A549 (cell line): ENCODE results near the gene EFEMP1. TPM values are rescaled to one million over a fixed set of nuclear protein-coding genes. Genes with fewer than 3 reads are reported as not detected.

ENCODE experiments used
- ATAC-seq, 2 experiments: fragments of 200-7000 bp in 1 of 2; fragments of >200 bp in 1 of 2; cut with Nextera tagmentation in 1 of 2; cut with Tn5 transposase in 1 of 2; 3 replicates each; pipeline versions ENCODE4 v1.8.0 to v1.9.1; 2018 to 2020; ENCODE audit warnings: mild to moderate bottlenecking in 1 of 2, moderate library complexity in 1 of 2
- CTCF ChIA-PET: fragments of 300-600 bp; sonication (Branson Sonifier 250); formaldehyde crosslinking; extraction: SDS; loops from one replicate; lab custom pipeline; 2021; ENCODE audit warnings: antibody characterized with exemption, inconsistent platforms; lab: Yijun Ruan, JAX
- POLR2A ChIA-PET: fragments of 350-600 bp; formaldehyde crosslinking; extraction: SDS; loops from one replicate; lab custom pipeline; 2021; ENCODE audit warnings: antibody characterized with exemption, inconsistent platforms; lab: Yijun Ruan, JAX
- DNase-seq, 2 experiments: peaks; one replicate each; pipeline versions ENCODE4 v3.0.0 to v3.0.0-alpha.2; 2011 to 2016; ENCODE audit warnings: low read depth in 1 of 2, low spot score in 1 of 2
- FAIRE-seq: peaks from 2 replicates; lab custom pipeline; 2011; peaks lifted over from hg19 to GRCh38; lab: Jason Lieb, UNC
- H3K27ac ChIP-seq, 2 experiments: fragments of >200 bp; sonication (Bioruptor Twin); formaldehyde crosslinking; 3 replicates each; pipeline ENCODE4 v1.5.1; 2016 to 2017
- H3K4me1 ChIP-seq: fragments of >200 bp; sonication (Bioruptor Twin); formaldehyde crosslinking; 3 replicates; pipeline ENCODE4 v1.6.1; 2016
- H3K4me2 ChIP-seq: fragments of >200 bp; sonication (Bioruptor Twin); formaldehyde crosslinking; 3 replicates; pipeline ENCODE4 v1.6.1; 2016
- H3K4me3 ChIP-seq: fragments of >200 bp; sonication (Bioruptor Twin); formaldehyde crosslinking; 3 replicates; pipeline ENCODE4 v1.5.1; 2016
- H3K9me3 ChIP-seq: fragments of >200 bp; sonication (Bioruptor Twin); formaldehyde crosslinking; 3 replicates; pipeline ENCODE4 v1.6.1; 2016
- CBX2 ChIP-seq: fragments of 200-600 bp; sonication (generic); IDR thresholded peaks from 2 replicates; pipeline ENCODE4 v1.6.1; 2016; ENCODE audit warnings: low read depth, mild to moderate bottlenecking, borderline replicate concordance
- CBX8 ChIP-seq: fragments of 200-600 bp; sonication (generic); IDR thresholded peaks from 2 replicates; pipeline ENCODE4 v1.6.1; 2016
- CEBPB ChIP-seq, 2 experiments: fragments of >200 bp in 1 of 2; sonication (Bioruptor Twin) in 1 of 2; formaldehyde crosslinking in 1 of 2; IDR thresholded peaks; 2 replicates each; pipeline ENCODE4 v1.6.1; 2012 to 2016
- CHD4 ChIP-seq: fragments of 200-600 bp; sonication (generic); IDR thresholded peaks from 2 replicates; pipeline ENCODE4 v1.6.1; 2016; ENCODE audit warnings: antibody characterized with exemption, mild to moderate bottlenecking, borderline replicate concordance
- EHMT2 ChIP-seq: fragments of 200-600 bp; sonication (generic); IDR thresholded peaks from 2 replicates; pipeline ENCODE4 v1.6.1; 2016; ENCODE audit warnings: antibody characterized with exemption, low read depth, mild to moderate bottlenecking, moderate library complexity
- ESRRA ChIP-seq: fragments of 150-350 bp; IDR thresholded peaks from 2 replicates; pipeline ENCODE4 v1.6.1; 2014; ENCODE audit warnings: mild to moderate bottlenecking, low read length, borderline replicate concordance
- FOSB ChIP-seq: fragments of 250-450 bp; sonication (Bioruptor Pico); IDR thresholded peaks from 2 replicates; pipeline ENCODE4 v1.5.0; 2020; ENCODE audit warnings: mild to moderate bottlenecking, moderate library complexity
- FOXS1 ChIP-seq: fragments of 250-450 bp; sonication (Bioruptor Pico); IDR thresholded peaks from 2 replicates; pipeline ENCODE4 v1.5.0; 2020; ENCODE audit warnings: mild to moderate bottlenecking, moderate library complexity
- HOXA7 ChIP-seq: fragments of 250-450 bp; sonication (Bioruptor Pico); IDR thresholded peaks from 2 replicates; pipeline ENCODE4 v1.5.0; 2020; ENCODE audit warnings: mild to moderate bottlenecking, moderate library complexity
- HOXB13 ChIP-seq: fragments of 250-450 bp; sonication (Bioruptor Pico); IDR thresholded peaks from 2 replicates; pipeline ENCODE4 v1.5.0; 2020; ENCODE audit warnings: low read depth, mild to moderate bottlenecking, moderate library complexity
- HOXB5 ChIP-seq: fragments of 250-450 bp; sonication (Bioruptor Pico); IDR thresholded peaks from 2 replicates; pipeline ENCODE4 v1.5.0; 2020; ENCODE audit warnings: mild to moderate bottlenecking, moderate library complexity
- JUN ChIP-seq, 2 experiments: fragments of >200 bp; sonication (Bioruptor Twin); formaldehyde crosslinking; IDR thresholded peaks; 2 replicates in 1 of 2; 3 replicates in 1 of 2; pipeline ENCODE4 v1.6.1; 2016 to 2017
- POLR2A ChIP-seq: IDR thresholded peaks from 2 replicates; pipeline ENCODE4 v1.6.1; 2012; ENCODE audit warnings: mild to moderate bottlenecking, low read length
- RARB ChIP-seq: fragments of 250-450 bp; sonication (Bioruptor Pico); IDR thresholded peaks from 2 replicates; pipeline ENCODE4 v1.8.0; 2021; ENCODE audit warnings: mild to moderate bottlenecking, moderate library complexity
- SREBF2 ChIP-seq: fragments of 450-650 bp; IDR thresholded peaks from 2 replicates; pipeline ENCODE4 v1.6.1; 2014; ENCODE audit warnings: mild to moderate bottlenecking, moderate library complexity
- TFCP2L1 ChIP-seq: fragments of 250-450 bp; sonication (Bioruptor Pico); IDR thresholded peaks from 2 replicates; pipeline ENCODE4 v1.5.0; 2021; ENCODE audit warnings: mild to moderate bottlenecking
- ZC3H11A ChIP-seq: fragments of 450-650 bp; IDR thresholded peaks from 2 replicates; pipeline ENCODE4 v1.6.1; 2014; ENCODE audit warnings: antibody characterized with exemption, mild to moderate bottlenecking
- ZSCAN20 ChIP-seq: fragments of 250-450 bp; sonication (Bioruptor Pico); IDR thresholded peaks from 2 replicates; pipeline ENCODE4 v1.8.0; 2022; ENCODE audit warnings: mild to moderate bottlenecking, moderate library complexity
- WGBS: methylation state at CpG from one replicate; pipeline ENCODE4 v1.1.6; 2017; ENCODE audit errors: missing lambda C conversion rate; 5-methylcytosine and 5-hydroxymethylcytosine counted together
- polyA plus RNA-seq, 4 experiments: library from polyadenylated mRNA; depleted of rRNA in 3 of 4; stranded (reverse); fragments of >200 nt; fragmentation: RNase III in 1 of 4; extraction: RNeasy Plus Mini Kit Qiagen cat#74134 plus additional on column Dnase treatment in 1 of 4; gene quantifications; 2 replicates in 3 of 4; 3 replicates in 1 of 4; pipeline ENCODE4 v1.2.3, GENCODE V29; 2011 to 2017
- TF ChIP-seq, protein P1 (sequence below): fragments of 200-600 bp; sonication (generic); IDR thresholded peaks from 2 replicates; pipeline ENCODE4 v1.6.1; 2016; ENCODE audit warnings: antibody characterized with exemption, mild to moderate bottlenecking, moderate library complexity
- TF ChIP-seq, protein P2 (sequence below): IDR thresholded peaks from 2 replicates; pipeline ENCODE4 v1.6.1; 2012
- TF ChIP-seq, protein P3 (sequence below): fragments of 150-350 bp; IDR thresholded peaks from 2 replicates; pipeline ENCODE4 v1.6.1; 2014; ENCODE audit warnings: low read depth, mild to moderate bottlenecking, low read length
- TF ChIP-seq, protein P4 (sequence below): fragments of 250-450 bp; sonication (Bioruptor Pico); IDR thresholded peaks from 2 replicates; pipeline ENCODE4 v1.5.0; 2020; ENCODE audit warnings: low read depth, mild to moderate bottlenecking, moderate library complexity
- TF ChIP-seq, protein P5 (sequence below): fragments of >200 bp; sonication (Bioruptor Twin); formaldehyde crosslinking; IDR thresholded peaks from 3 replicates; pipeline ENCODE4 v1.5.1; 2016

The EFEMP1 gene
- polyA plus RNA-seq, 2 of the 4 experiments (the other 2 are of a cell fraction): 48.5 to 59.2 TPM

DNA sequence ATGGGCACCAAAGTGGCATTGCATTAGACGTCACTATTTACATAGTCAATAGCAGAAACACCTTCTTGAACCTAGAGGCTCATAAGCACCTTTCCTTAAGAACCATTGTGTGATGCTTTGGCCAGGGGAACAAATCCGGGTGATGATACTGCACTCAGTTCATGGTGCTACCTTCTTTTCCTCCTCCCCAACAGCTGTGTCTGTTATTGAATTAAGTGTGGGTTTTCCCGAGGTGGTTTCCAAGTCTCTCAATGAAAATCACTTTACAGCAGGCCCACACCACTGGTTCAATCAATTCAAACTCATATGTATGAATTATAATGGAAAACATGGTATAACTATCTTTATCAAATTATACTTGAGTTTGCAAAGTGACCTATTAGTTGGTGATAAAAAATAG, 9.3 kb upstream of the EFEMP1 start (continued):
- TF ChIP-seq JUN (IDR thresholded peaks at IDR 0.05): no peak

DNA sequence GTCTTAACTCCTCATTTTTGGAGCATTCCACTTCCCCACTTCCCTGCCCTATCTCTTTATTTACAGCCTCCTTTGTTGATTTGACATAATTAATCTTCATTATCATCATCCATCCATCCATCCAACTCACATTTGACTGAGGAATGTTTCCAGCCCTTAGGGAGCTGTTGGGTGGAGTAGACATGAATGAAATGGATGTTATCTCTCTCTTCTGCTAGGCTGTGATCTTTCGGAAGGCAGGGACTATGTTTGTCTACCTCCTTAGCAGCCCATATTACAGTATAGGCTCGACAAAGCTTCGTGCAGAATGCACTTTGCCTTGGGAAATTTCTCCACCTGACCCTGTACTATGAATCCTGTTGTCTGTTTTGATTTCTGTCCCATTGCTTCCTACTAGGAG, 7.7 kb upstream of the EFEMP1 start:
- ChIA-PET POLR2A (no interaction called here), CTCF (no interaction called here)
- TF ChIP-seq, protein P1, sequence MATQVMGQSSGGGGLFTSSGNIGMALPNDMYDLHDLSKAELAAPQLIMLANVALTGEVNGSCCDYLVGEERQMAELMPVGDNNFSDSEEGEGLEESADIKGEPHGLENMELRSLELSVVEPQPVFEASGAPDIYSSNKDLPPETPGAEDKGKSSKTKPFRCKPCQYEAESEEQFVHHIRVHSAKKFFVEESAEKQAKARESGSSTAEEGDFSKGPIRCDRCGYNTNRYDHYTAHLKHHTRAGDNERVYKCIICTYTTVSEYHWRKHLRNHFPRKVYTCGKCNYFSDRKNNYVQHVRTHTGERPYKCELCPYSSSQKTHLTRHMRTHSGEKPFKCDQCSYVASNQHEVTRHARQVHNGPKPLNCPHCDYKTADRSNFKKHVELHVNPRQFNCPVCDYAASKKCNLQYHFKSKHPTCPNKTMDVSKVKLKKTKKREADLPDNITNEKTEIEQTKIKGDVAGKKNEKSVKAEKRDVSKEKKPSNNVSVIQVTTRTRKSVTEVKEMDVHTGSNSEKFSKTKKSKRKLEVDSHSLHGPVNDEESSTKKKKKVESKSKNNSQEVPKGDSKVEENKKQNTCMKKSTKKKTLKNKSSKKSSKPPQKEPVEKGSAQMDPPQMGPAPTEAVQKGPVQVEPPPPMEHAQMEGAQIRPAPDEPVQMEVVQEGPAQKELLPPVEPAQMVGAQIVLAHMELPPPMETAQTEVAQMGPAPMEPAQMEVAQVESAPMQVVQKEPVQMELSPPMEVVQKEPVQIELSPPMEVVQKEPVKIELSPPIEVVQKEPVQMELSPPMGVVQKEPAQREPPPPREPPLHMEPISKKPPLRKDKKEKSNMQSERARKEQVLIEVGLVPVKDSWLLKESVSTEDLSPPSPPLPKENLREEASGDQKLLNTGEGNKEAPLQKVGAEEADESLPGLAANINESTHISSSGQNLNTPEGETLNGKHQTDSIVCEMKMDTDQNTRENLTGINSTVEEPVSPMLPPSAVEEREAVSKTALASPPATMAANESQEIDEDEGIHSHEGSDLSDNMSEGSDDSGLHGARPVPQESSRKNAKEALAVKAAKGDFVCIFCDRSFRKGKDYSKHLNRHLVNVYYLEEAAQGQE: no peak
- TF ChIP-seq, protein P2, sequence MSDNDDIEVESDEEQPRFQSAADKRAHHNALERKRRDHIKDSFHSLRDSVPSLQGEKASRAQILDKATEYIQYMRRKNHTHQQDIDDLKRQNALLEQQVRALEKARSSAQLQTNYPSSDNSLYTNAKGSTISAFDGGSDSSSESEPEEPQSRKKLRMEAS: no peak
- TF ChIP-seq, protein P3, sequence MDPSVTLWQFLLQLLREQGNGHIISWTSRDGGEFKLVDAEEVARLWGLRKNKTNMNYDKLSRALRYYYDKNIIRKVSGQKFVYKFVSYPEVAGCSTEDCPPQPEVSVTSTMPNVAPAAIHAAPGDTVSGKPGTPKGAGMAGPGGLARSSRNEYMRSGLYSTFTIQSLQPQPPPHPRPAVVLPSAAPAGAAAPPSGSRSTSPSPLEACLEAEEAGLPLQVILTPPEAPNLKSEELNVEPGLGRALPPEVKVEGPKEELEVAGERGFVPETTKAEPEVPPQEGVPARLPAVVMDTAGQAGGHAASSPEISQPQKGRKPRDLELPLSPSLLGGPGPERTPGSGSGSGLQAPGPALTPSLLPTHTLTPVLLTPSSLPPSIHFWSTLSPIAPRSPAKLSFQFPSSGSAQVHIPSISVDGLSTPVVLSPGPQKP: no peak
- TF ChIP-seq TFCP2L1 (CRISPR knock-in tag) (no peak), FOXS1 (no peak), ESRRA (no peak), RARB (CRISPR knock-in tag) (no peak), POLR2A (no peak), HOXB5 (CRISPR knock-in tag) (no peak), ZC3H11A (no peak), HOXB13 (CRISPR knock-in tag) (no peak), HOXA7 (CRISPR knock-in tag) (no peak)
- FAIRE-seq (no peak), DNase-seq (no peak), ATAC-seq (no peak)
- H3K27ac ChIP-seq: no peak overlapping the region
- H3K4me1 ChIP-seq: no peaks in the 10 kb centered on the region
- H3K9me3 ChIP-seq: no peaks in the 10 kb centered on the region
- WGBS: 24% methylated on average over 3 of the region's 3 CpGs
- no peak overlapping the region for H3K4me3 ChIP-seq
- no peak overlapping the region for H3K4me2 ChIP-seq

DNA sequence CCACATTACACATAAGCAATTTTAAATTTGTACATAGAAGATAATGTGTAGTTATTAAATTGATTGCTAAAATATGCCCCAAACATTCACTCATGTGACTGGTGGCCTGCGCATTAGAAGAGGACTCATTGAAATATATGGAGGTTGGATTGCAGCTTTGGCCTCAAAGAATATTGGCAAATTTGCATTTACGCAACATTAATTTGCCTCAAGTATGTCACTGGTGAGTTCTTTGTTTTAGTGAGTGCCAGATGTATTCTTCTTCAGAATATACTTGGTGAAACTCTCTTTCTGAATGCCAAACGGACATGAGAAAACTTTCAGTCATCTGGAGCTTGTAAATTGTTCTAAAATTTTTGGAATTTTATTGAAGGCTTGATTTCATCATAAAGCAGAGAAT, 5.9 kb upstream of the EFEMP1 start:
- WGBS: 88% methylated on average over 3 of the region's 3 CpGs
- Histone ChIP-seq H3K9me3 (no peaks in the 10 kb centered on the region), H3K4me3 (no peak overlapping the region), H3K4me2 (no peak overlapping the region), H3K27ac (no peak overlapping the region), H3K4me1 (no peaks in the 10 kb centered on the region)
- ChIA-PET POLR2A (no interaction called here), CTCF (no interaction called here)
- ATAC-seq (no peak), FAIRE-seq (no peak), DNase-seq (no peak)
- no peak for TF ChIP-seq RARB (CRISPR knock-in tag)
- TF ChIP-seq EHMT2: no peak
- no peak for TF ChIP-seq CHD4
- no peak for TF ChIP-seq HOXB13 (CRISPR knock-in tag)
- no peak for TF ChIP-seq JUN (IDR thresholded peaks at IDR 0.05)
- TF ChIP-seq, protein P4, sequence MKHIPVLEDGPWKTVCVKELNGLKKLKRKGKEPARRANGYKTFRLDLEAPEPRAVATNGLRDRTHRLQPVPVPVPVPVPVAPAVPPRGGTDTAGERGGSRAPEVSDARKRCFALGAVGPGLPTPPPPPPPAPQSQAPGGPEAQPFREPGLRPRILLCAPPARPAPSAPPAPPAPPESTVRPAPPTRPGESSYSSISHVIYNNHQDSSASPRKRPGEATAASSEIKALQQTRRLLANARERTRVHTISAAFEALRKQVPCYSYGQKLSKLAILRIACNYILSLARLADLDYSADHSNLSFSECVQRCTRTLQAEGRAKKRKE (CRISPR knock-in tag): no peak
- TF ChIP-seq, protein P5, sequence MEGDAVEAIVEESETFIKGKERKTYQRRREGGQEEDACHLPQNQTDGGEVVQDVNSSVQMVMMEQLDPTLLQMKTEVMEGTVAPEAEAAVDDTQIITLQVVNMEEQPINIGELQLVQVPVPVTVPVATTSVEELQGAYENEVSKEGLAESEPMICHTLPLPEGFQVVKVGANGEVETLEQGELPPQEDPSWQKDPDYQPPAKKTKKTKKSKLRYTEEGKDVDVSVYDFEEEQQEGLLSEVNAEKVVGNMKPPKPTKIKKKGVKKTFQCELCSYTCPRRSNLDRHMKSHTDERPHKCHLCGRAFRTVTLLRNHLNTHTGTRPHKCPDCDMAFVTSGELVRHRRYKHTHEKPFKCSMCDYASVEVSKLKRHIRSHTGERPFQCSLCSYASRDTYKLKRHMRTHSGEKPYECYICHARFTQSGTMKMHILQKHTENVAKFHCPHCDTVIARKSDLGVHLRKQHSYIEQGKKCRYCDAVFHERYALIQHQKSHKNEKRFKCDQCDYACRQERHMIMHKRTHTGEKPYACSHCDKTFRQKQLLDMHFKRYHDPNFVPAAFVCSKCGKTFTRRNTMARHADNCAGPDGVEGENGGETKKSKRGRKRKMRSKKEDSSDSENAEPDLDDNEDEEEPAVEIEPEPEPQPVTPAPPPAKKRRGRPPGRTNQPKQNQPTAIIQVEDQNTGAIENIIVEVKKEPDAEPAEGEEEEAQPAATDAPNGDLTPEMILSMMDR: no peak
- TF ChIP-seq CEBPB (IDR thresholded peaks at IDR 0.05): no peak
- no peak for TF ChIP-seq CBX8
- no peak for TF ChIP-seq CBX2
- no peak for TF ChIP-seq FOSB (CRISPR knock-in tag)
- no peak for TF ChIP-seq ZSCAN20 (CRISPR knock-in tag)
- TF ChIP-seq HOXB5 (CRISPR knock-in tag): no peak
- no peak for TF ChIP-seq SREBF2
